ENCODE data around the gene IGSF5.

IGSF5 gene

DNA sequence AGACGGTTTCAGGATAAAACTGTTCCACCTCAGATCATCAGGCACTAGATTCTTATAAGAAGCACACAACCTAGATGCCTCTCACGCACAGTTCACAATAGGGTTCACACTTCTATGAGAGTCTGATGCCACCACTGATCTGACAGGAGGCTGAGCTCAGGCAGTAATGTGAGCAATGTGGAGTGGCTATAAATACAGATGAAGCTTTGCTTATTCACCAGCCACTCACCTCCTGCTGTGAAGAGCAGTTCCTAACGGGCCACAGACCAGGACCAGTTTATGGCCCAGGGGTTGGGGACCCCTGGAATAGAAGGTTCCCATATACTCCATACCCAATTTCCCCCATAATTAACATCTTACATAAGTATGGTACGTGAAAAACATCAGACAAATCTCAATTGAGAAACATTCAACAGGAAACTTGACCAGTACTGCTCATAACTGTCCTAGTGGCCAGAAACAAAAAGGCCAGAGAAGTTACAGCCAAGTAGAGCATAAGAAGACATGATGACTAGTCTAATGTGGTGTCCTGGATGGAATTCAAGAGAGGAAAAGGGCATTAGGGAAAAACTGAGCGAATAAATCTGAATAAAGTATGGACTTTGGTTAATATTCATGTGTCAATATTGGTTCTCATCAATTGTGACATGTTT, 24.7 kb upstream of the IGSF5 start:
- DNase-seq (ENCODE audit: low read depth, low spot score): peak; percentile 34
- no peak overlapping the region for H3K4me3 ChIP-seq (ENCODE audit: low read depth, low read length)
- in situ Hi-C loops (cut with HindIII; ENCODE audit: low sequenced_read_pairs): no loop called here
- TF ChIP-seq, protein P1, sequence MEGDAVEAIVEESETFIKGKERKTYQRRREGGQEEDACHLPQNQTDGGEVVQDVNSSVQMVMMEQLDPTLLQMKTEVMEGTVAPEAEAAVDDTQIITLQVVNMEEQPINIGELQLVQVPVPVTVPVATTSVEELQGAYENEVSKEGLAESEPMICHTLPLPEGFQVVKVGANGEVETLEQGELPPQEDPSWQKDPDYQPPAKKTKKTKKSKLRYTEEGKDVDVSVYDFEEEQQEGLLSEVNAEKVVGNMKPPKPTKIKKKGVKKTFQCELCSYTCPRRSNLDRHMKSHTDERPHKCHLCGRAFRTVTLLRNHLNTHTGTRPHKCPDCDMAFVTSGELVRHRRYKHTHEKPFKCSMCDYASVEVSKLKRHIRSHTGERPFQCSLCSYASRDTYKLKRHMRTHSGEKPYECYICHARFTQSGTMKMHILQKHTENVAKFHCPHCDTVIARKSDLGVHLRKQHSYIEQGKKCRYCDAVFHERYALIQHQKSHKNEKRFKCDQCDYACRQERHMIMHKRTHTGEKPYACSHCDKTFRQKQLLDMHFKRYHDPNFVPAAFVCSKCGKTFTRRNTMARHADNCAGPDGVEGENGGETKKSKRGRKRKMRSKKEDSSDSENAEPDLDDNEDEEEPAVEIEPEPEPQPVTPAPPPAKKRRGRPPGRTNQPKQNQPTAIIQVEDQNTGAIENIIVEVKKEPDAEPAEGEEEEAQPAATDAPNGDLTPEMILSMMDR (IDR thresholded peaks at IDR 0.05; ENCODE audit: low read depth, low read length): peak; percentile 20

DNA sequence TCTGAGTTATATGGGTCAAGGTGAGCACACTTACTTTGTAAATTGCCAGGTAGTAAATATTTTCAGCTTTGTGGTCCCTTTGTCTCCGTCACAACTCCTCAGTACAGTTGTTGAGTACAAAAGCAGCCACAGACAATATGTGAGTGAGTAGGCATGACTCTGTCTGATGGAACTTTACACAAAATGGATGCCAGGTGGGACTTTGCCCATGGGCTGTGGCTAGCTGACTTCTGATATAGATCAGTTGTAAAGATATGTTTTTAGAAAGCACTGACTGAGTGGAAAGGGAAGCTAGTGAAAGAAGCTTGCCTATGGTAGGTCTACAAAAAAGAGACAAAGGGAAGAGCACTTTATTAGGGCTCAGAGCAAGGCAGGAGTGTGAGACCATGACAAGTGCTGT, 23.1 kb upstream of the IGSF5 start:
- in situ Hi-C loops (cut with HindIII; ENCODE audit: low sequenced_read_pairs): no loop called here
- TF ChIP-seq, protein P1 (IDR thresholded peaks at IDR 0.05; ENCODE audit: low read depth, low read length): no peak
- H3K4me3 ChIP-seq (ENCODE audit: low read depth, low read length): no peak overlapping the region
- no peak for DNase-seq (ENCODE audit: low read depth, low spot score)

DNA sequence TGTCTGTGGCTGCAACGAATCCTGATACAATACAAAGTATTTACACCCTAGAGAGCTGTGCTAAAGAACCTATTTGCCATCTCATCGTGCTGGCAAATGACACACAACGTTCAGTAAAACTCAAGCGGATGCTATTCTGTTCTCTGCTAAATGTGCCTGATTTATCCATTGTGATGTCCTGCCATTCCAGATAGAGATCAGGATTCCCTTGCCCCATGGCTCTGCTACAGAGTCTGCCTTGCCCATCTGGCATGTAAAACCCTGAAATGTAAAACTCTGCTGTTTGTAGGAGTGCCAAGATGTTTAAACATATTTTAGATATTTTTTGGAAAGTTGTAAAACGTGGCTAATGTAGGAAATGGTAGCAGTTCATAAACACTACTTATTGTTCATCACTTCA, 20.0 kb upstream of the IGSF5 start:
- H3K4me3 ChIP-seq (ENCODE audit: low read depth, low read length): no peak overlapping the region
- in situ Hi-C loops (cut with HindIII; ENCODE audit: low sequenced_read_pairs): no loop called here
- no peak for DNase-seq (ENCODE audit: low read depth, low spot score)
- TF ChIP-seq, protein P1 (IDR thresholded peaks at IDR 0.05; ENCODE audit: low read depth, low read length): no peak

DNA sequence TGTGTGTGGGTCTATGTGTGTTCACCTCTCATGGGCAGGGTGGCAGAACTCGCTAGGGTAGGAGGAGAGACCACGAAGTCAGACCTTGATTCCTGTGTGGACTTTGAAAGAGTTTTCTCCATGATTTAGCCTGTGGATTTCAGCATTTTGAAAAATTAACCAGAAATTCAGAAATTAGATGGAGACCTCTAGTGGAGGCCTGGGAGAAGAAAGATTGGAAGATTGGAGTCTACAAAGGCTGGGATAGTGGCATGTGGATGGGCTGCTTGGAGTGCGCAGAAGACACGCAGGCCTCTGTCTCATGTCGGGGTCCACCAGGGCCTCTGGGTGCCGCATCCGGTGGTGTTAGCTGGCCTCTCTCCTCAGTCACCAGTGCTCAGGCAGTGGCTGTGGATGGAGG, 18.9 kb upstream of the IGSF5 start:
- TF ChIP-seq, protein P1 (IDR thresholded peaks at IDR 0.05; ENCODE audit: low read depth, low read length): peak; percentile 47
- no peak for DNase-seq (ENCODE audit: low read depth, low spot score)
- H3K4me3 ChIP-seq (ENCODE audit: low read depth, low read length): no peak overlapping the region
- in situ Hi-C loops (cut with HindIII; ENCODE audit: low sequenced_read_pairs): no loop called here

DNA sequence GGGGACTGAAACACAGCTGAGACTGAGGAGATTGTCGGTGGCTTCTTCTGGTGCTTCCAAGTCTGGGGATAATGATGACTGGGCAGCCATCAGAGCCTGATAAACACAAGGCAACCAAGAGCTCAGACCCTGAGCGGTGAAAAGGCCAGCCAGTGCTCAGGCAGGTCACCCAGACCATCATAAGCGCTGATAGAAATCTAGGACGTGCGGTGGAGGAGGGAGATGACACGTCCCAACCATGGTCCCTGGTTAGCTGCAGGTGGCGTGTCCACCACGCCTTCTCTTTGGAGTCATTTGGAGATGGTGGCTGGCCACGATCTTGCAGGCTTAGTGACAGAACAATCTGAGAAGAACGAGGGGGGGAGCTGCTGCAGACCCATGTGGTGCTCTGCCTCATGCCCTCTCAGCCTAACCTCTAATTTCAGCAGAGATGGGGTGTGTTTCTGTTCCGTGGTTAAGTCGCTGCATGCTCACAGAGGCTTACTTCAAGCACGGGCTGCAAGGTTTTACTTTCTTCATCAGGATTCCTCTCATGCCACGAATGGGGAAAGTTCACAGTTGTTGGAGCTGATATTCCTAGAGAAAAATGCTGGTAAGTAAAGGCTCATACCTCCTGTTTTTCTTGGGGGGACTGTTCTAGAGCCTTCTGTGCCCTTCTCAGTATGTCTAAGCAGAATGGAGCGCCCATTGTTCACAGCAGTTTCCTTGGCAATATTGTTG, 17.4 kb upstream of the IGSF5 start:
- no peak for DNase-seq (ENCODE audit: low read depth, low spot score)
- TF ChIP-seq, protein P1 (IDR thresholded peaks at IDR 0.05; ENCODE audit: low read depth, low read length): no peak
- no peak overlapping the region for H3K4me3 ChIP-seq (ENCODE audit: low read depth, low read length)
- in situ Hi-C loops (cut with HindIII; ENCODE audit: low sequenced_read_pairs): no loop called here

DNA sequence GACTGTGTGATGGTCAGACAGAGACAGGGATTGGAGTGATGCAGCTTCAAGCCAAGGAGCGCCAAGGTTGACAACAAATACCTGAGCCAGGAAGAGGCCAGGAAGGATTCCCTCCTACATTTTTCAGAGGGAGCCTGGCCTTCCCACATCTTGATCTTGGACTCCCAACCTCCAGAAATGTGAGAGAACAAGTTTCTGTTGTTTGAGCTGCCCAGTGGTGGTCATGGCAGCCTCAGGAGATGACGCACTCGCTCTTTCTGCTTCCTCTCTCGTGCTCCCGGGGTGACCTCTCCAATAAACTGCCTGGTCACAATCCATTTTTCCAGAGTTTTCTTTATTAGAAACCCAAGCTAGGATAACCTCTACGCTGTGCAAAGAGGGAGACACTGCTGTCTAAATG, 16.6 kb upstream of the IGSF5 start:
- H3K4me3 ChIP-seq (ENCODE audit: low read depth, low read length): no peak overlapping the region
- DNase-seq (ENCODE audit: low read depth, low spot score): no peak
- TF ChIP-seq, protein P1 (IDR thresholded peaks at IDR 0.05; ENCODE audit: low read depth, low read length): no peak
- in situ Hi-C loops (cut with HindIII; ENCODE audit: low sequenced_read_pairs): no loop called here
